ENCODE measurements around the gene FKBP7. TPM values are rescaled to one million over a fixed set of nuclear protein-coding genes. Genes with fewer than 3 reads are reported as not detected.

FKBP7 gene
- total and polyA plus RNA-seq, 2 donors from 2014 or later, result 8.2 to 10.8 TPM

GRCh38 chr2:178502751-178503150 lies 24.4 kb upstream of the FKBP7 start:
- Histone ChIP-seq H3K36me3 (ENCODE audit: control insufficient read depth in 2 of 3, insufficient read depth in 3 of 3, low read length in 3 of 3) (peaks cover 10 to 53% (median 27%) of the 10 kb centered on the region in 3 donors), H3K4me3 (ENCODE audit: low read length in 3 of 3) (no peak overlapping the region), H3K9ac (ENCODE audit: low read length in 3 of 3) (no peak overlapping the region), H3K4me1 (ENCODE audit: control insufficient read depth in 2 of 3, insufficient read depth in 2 of 3, low read depth in 1 of 3, low read length in 3 of 3) (peaks cover 0 to 3% (median 0%) of the 10 kb centered on the region in 3 donors), H3K27ac (ENCODE audit: low read depth in 2 of 2, low read length in 2 of 2) (no peak overlapping the region), H3K9me3 (ENCODE audit: control insufficient read depth in 2 of 3, insufficient read depth in 1 of 3, low read length in 3 of 3) (no peaks in the 10 kb centered on the region), H3K27me3 (ENCODE audit: control insufficient read depth, insufficient read depth, low read length) (no peaks in the 10 kb centered on the region)
- TF ChIP-seq CTCF (IDR thresholded peaks at IDR 0.05; ENCODE audit: borderline replicate concordance, extremely low read depth, insufficient read depth), result no peak
- intact Hi-C loops (cut with DNase I), result no loop called here
- DNase-seq (no peak), FAIRE-seq (no peak)

GRCh38 chr2:178499640-178500039 lies 21.2 kb upstream of the FKBP7 start:
- no peak for FAIRE-seq

GRCh38 chr2:178498137-178498536 lies 19.7 kb upstream of the FKBP7 start:
- FAIRE-seq, result no peak
- TF ChIP-seq CTCF (IDR thresholded peaks at IDR 0.05; ENCODE audit: borderline replicate concordance, extremely low read depth, insufficient read depth), result no peak

More at GRCh38 chr2:178499640-178500039, 21.2 kb upstream of the FKBP7 start:
- Histone ChIP-seq H3K27ac (ENCODE audit: low read depth in 2 of 2, low read length in 2 of 2) (no peak overlapping the region), H3K9me3 (ENCODE audit: control insufficient read depth in 2 of 3, insufficient read depth in 1 of 3, low read length in 3 of 3) (no peaks in the 10 kb centered on the region), H3K9ac (ENCODE audit: low read length in 3 of 3) (no peak overlapping the region), H3K4me1 (ENCODE audit: control insufficient read depth in 2 of 3, insufficient read depth in 2 of 3, low read depth in 1 of 3, low read length in 3 of 3) (no peaks in the 10 kb centered on the region), H3K4me3 (ENCODE audit: low read length in 3 of 3) (no peak overlapping the region), H3K36me3 (ENCODE audit: control insufficient read depth in 2 of 3, insufficient read depth in 3 of 3, low read length in 3 of 3) (peaks cover 10 to 60% (median 39%) of the 10 kb centered on the region in 3 donors), H3K27me3 (ENCODE audit: control insufficient read depth, insufficient read depth, low read length) (no peaks in the 10 kb centered on the region)
- DNase-seq, result no peak
- no peak for TF ChIP-seq CTCF (IDR thresholded peaks at IDR 0.05; ENCODE audit: borderline replicate concordance, extremely low read depth, insufficient read depth)
- intact Hi-C loops (cut with DNase I), result no loop called here

GRCh38 chr2:178496049-178496448 lies 17.6 kb upstream of the FKBP7 start:
- DNase-seq (no peak), FAIRE-seq (no peak)
- Histone ChIP-seq H3K27ac (ENCODE audit: low read depth in 2 of 2, low read length in 2 of 2) (no peak overlapping the region), H3K27me3 (ENCODE audit: control insufficient read depth, insufficient read depth, low read length) (no peaks in the 10 kb centered on the region), H3K9ac (ENCODE audit: low read length in 3 of 3) (no peak overlapping the region), H3K4me3 (ENCODE audit: low read length in 3 of 3) (no peak overlapping the region), H3K36me3 (ENCODE audit: control insufficient read depth in 2 of 3, insufficient read depth in 3 of 3, low read length in 3 of 3) (peaks cover 16 to 53% (median 38%) of the 10 kb centered on the region in 3 donors), H3K9me3 (ENCODE audit: control insufficient read depth in 2 of 3, insufficient read depth in 1 of 3, low read length in 3 of 3) (no peaks in the 10 kb centered on the region), H3K4me1 (ENCODE audit: control insufficient read depth in 2 of 3, insufficient read depth in 2 of 3, low read depth in 1 of 3, low read length in 3 of 3) (no peaks in the 10 kb centered on the region)
- intact Hi-C loops (cut with DNase I), result no loop called here
- no peak for TF ChIP-seq CTCF (IDR thresholded peaks at IDR 0.05; ENCODE audit: borderline replicate concordance, extremely low read depth, insufficient read depth)

More at GRCh38 chr2:178498137-178498536, 19.7 kb upstream of the FKBP7 start:
- Histone ChIP-seq H3K9me3 (ENCODE audit: control insufficient read depth in 2 of 3, insufficient read depth in 1 of 3, low read length in 3 of 3) (no peaks in the 10 kb centered on the region), H3K27ac (ENCODE audit: low read depth in 2 of 2, low read length in 2 of 2) (no peak overlapping the region), H3K4me1 (ENCODE audit: control insufficient read depth in 2 of 3, insufficient read depth in 2 of 3, low read depth in 1 of 3, low read length in 3 of 3) (no peaks in the 10 kb centered on the region), H3K4me3 (ENCODE audit: low read length in 3 of 3) (no peak overlapping the region), H3K36me3 (ENCODE audit: control insufficient read depth in 2 of 3, insufficient read depth in 3 of 3, low read length in 3 of 3) (peaks cover 14 to 67% (median 46%) of the 10 kb centered on the region in 3 donors), H3K27me3 (ENCODE audit: control insufficient read depth, insufficient read depth, low read length) (no peaks in the 10 kb centered on the region), H3K9ac (ENCODE audit: low read length in 3 of 3) (no peak overlapping the region)
- intact Hi-C loops (cut with DNase I), result no loop called here
- DNase-seq, result no peak

All from kidney (tissue), 14 donors.